H1 (cell line): ENCODE results near the gene VAV2. TPM values are rescaled to one million over a fixed set of nuclear protein-coding genes. Genes with fewer than 3 reads are reported as not detected.

Experiments used
- TBP ChIP-seq: IDR thresholded peaks from 2 replicates; pipeline ENCODE4 v1.6.1; 2011; ENCODE audit warnings: low read depth, low read length, improper control_type of control experiment
- polyA plus RNA-seq, 7 experiments: library from polyadenylated mRNA; depleted of rRNA in 3 of 7; stranded (reverse) in 5 of 7; unstranded in 2 of 7; fragments of >200 nt in 5 of 7; fragments of 200-250 nt in 2 of 7; gene quantifications; 1 replicate in 5 of 7; 2 replicates in 1 of 7; 4 replicates in 1 of 7; pipeline versions ENCODE4 v1.2.1 to v1.2.3, GENCODE V29; 2011 to 2013; ENCODE audit warnings: missing spikeins in 2 of 7, mixed read lengths in 2 of 7
- total RNA-seq: library from RNA; stranded (reverse); fragmentation: NEBNext Ultra II Directional; extraction: Animal tissue kit (Norgen Biotek cat#: 25700); gene quantifications from 2 replicates; pipeline ENCODE4 v1.2.1, GENCODE V29; 2021
- TF ChIP-seq, protein P1 (sequence below): IDR thresholded peaks from 2 replicates; pipeline ENCODE4 v1.6.1; 2011; ENCODE audit warnings: low read length, improper control_type of control experiment

VAV2 gene
- total and polyA plus RNA-seq, 2 of the 8 experiments (the other 6 are each of a cell fraction or from before 2014, with no cell fraction given), result 13.6 to 37.6 TPM

DNA sequence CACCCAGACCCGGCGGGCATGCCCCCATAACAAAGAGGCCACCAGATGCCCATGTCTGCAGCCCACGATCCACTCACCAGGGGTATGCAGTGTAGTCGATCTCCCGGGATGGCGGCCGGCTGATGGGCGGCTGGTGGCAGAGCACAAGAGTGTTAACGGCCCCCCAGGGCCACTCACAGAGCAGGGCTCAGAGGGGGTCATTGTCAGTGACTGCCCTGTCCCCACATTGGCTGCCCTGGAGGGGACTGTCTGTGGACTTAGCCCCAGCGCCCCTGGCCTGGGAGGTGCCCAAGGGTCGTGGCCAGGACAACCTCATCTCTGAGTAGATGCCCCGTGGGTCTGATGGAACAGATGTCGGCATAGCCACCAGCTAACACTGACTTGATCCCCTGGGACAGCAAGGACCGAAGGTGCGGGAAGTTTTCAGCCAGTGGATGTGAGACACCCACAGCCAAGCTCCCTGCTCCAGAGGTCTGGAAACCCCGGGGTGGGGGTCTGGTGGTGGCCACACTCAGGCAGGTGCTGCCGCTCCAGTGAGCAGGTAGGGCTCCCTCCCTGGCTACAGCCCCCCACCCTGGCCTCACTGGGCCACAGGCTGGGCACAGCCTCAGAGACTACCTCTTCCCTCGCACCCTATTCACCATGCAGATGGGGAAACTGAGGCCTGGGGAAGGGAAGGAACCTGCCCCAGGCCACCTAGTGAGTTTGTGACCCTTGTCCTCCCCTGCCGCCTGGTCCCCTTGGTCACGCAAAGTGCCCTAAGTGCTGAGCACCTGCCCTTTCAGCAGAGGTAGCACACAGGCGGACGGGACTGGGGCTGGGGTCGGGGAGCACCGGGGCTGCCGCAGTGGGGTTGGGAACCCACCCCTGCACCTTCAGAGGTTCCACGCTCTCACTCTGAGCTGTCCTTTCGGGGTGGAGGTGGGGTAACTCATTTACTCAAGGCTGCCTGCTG is 215.9 kb downstream of the VAV2 start (continued):
- TF ChIP-seq, protein P1, sequence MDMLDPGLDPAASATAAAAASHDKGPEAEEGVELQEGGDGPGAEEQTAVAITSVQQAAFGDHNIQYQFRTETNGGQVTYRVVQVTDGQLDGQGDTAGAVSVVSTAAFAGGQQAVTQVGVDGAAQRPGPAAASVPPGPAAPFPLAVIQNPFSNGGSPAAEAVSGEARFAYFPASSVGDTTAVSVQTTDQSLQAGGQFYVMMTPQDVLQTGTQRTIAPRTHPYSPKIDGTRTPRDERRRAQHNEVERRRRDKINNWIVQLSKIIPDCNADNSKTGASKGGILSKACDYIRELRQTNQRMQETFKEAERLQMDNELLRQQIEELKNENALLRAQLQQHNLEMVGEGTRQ, result no peak
- no peak for TF ChIP-seq TBP
